Upper lobe of left lung (tissue), 4 donors: ENCODE measurements around the gene SLC24A5.

Source experiments
- EP300 ChIP-seq, 4 donors: sonication (generic); formaldehyde crosslinking; IDR thresholded peaks; one replicate each; pipeline ENCODE4 v1.5.1; 2017; ENCODE audit warnings: antibody characterized with exemption in 4 of 4, control low read depth in 2 of 4
- POLR2A ChIP-seq, 4 donors: fragments of 450-650 bp; IDR thresholded peaks; one replicate each; pipeline ENCODE4 v1.5.1; 2016 to 2017; ENCODE audit warnings: antibody characterized with exemption in 4 of 4, mild to moderate bottlenecking in 2 of 4
- POLR2AphosphoS5 ChIP-seq, 2 donors: sonication (generic); formaldehyde crosslinking; IDR thresholded peaks; one replicate each; pipeline ENCODE4 v1.5.1; 2017; ENCODE audit warnings: antibody characterized with exemption in 2 of 2
- TF ChIP-seq, protein P1 (sequence below), 6 experiments: fragments of 450-650 bp in 4 of 6; fragments of 200-600 bp in 2 of 6; sonication (generic) in 2 of 6; IDR thresholded peaks; one replicate each; pipeline ENCODE4 v1.5.1; 2016 to 2019; ENCODE audit warnings: antibody characterized with exemption in 6 of 6

DNA sequence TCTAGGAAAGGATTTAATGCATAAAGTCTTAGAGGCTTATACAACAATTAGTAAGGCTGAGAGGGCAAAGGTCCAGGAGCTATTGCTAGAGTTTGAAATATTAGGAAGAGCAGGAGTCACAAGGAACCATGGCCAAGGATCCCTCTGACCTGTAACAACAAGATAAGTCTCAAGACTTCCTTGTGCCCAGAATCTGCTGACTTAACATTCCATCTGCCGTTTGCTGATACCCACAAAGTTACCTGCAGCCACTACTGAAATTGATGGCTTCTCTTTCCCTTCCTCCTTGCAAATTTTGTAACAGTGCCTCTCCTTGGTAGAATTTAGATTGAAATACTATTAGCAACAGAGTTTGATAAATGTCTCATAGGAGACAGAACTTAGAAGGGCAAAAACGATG lies 62.0 kb downstream of the SLC24A5 start:
- TF ChIP-seq, protein P1, sequence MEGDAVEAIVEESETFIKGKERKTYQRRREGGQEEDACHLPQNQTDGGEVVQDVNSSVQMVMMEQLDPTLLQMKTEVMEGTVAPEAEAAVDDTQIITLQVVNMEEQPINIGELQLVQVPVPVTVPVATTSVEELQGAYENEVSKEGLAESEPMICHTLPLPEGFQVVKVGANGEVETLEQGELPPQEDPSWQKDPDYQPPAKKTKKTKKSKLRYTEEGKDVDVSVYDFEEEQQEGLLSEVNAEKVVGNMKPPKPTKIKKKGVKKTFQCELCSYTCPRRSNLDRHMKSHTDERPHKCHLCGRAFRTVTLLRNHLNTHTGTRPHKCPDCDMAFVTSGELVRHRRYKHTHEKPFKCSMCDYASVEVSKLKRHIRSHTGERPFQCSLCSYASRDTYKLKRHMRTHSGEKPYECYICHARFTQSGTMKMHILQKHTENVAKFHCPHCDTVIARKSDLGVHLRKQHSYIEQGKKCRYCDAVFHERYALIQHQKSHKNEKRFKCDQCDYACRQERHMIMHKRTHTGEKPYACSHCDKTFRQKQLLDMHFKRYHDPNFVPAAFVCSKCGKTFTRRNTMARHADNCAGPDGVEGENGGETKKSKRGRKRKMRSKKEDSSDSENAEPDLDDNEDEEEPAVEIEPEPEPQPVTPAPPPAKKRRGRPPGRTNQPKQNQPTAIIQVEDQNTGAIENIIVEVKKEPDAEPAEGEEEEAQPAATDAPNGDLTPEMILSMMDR (IDR thresholded peaks at IDR 0.05) = no peak
- TF ChIP-seq EP300 (IDR thresholded peaks at IDR 0.05) = no peak
- no peak for TF ChIP-seq POLR2A (IDR thresholded peaks at IDR 0.05)
- no peak for TF ChIP-seq POLR2AphosphoS5 (IDR thresholded peaks at IDR 0.05)
